ENCODE results near the gene CRACDL.

Gene CRACDL

DNA sequence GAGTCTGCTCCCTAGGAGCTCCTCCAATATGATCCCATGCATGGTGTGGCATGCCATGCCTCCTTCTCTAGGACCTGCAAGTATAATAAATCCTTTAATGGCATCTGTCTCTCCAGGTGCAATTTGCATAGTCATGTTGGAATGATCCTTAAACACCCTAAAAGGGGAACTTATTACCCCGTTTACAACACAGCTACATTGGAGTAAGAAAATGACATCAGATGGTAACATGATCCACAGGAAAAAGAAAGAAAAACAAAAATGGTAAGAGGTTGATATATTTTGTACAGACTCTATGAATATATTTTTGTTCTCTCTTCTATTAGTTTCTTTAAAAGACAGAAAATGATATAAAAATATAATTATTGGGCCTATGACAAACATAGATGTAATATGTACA, 79.0 kb downstream of the CRACDL start:
- no peak for DNase-seq (ENCODE audit: low spot score)

GRCh38 chr2:98854682-98855081, 81.3 kb downstream of the CRACDL start:
- DNase-seq (ENCODE audit: low spot score): no peak

- no peak for DNase-seq (ENCODE audit: low spot score)
Measured at GRCh38 chr2:98852932-98853331, 83.1 kb downstream of the CRACDL start.

- no peak for DNase-seq (ENCODE audit: low spot score)
Measured at GRCh38 chr2:98850074-98850473, 86.0 kb downstream of the CRACDL start.

DNA sequence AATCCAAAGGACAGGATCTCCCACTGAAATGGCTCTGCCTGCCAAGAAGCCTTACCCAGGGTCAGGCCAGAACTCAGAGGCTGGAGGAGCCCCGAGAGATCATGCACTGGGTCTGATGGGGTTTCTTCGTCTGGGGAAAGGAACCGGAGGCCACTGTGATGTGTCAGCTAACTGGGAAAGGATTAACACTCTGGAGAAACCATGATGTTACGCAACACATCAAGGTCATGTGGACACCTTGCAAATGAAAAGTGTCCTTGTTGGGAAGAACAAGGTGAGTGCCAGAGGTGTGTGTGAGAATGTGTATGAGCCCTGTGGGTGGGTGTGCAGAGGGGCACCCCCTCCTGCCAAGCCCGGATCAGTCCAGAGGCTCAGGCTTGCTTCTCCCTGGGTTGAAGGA, 86.9 kb downstream of the CRACDL start:
- no peak for DNase-seq (ENCODE audit: low spot score)

GRCh38 chr2:98847853-98848252, 88.2 kb downstream of the CRACDL start:
- DNase-seq (ENCODE audit: low spot score): no peak

- DNase-seq (ENCODE audit: low spot score): no peak
Measured at GRCh38 chr2:98846041-98846440, 90.0 kb downstream of the CRACDL start.

- DNase-seq (ENCODE audit: low spot score): no peak
Measured at GRCh38 chr2:98842136-98842535, 93.9 kb downstream of the CRACDL start.

DNA sequence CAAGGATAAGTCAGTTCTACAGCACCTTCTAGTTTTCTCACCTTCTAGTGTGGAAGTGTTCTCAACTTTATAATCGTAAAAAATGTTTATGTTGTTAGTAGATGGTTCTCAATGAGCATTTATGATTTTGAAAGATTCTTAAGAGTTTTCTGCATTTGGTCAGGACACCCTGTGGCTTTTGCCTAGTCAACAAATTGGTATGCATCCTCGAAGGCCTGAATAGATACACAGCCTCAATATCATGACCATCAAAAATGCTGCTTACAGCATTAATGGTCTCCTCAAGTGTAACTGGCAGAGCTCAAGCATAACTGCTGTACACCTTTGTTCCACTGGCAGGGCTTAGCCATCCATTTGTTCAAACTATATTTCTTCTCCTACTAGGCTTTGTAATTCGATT, 96.7 kb downstream of the CRACDL start:
- no peak for DNase-seq (ENCODE audit: low spot score)

DNA sequence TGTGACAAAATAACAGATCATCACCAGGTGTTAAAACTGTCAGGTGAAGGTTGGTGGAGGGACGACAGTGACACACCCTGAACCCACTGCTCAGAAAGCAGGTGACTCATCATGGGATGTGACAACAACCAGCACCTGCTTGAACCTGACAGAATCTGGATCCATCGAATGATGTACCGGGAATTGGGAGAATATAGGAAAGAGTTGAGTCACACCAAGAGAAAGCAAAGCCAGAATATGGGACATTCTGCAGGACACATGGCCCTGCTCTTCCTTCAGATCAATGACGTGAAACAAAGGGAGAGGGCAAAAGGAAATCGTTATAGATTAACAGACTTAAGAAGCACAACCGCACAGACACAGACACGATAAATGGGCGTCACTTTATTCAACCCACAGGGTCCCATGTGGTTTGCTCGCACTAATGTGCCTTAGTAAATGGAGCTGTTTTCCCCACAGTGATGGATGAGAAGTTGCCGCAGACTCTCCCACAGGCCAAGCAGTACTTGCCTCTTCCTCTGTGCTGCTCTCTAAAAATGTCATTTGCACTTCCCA, 100.1 kb downstream of the CRACDL start:
- DNase-seq (ENCODE audit: low spot score): peak; percentile 79

DNA sequence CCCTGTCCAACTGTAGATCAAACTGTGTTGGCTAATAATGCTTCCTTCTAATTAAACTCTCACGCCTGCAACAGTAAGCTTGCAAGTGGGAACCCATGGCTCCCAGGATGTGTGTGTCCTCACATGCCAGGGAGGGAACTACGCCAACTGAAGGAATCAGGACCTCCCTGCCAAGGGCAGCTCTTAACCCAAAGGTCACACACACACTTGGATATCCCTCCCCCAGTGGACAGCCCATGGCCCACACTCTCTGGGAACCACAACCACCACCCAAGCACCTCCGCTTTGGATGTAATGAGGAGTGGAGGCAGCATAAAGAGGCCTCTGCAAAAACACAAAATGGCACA, 102.1 kb downstream of the CRACDL start:
- DNase-seq (ENCODE audit: low spot score): no peak

DNA sequence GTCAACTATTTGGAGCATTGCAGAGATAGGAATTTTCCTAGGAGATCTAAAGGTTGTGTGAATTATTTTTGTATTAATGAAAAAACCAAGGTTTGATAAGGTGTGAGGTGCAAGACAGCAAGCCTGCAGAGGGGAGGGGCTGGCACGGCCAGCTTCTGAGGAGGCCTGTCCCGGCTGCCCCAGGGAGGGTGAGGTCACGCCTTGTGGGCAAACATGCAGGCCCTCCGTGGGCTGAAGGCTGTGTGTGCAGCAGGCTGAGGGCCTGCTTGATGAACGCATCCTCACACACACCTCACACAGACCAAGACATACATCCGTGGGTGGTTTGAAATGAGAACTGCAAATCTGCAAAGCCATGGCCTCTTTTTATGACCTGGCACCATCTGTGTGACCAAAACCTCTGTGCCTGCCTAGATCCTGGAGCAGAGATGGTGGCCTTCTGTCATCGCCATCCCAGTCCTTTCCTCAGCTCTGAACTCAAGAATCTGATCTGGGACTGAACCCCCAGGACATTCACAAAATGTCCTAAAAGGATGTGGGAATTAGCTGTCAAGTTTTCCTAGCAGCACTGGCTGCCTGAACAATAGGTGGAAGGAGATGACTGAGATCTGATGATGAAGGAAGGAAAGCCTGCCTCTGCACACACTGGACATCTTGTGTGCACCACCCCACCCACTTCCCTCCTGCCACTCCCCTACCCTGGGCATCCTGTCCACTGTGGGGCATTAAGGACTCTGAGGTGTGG, 102.7 kb downstream of the CRACDL start:
- peak; percentile 15 for DNase-seq (ENCODE audit: low spot score)

GRCh38 chr2:98832172-98832571, 103.9 kb downstream of the CRACDL start:
- no peak for DNase-seq (ENCODE audit: low spot score)

- DNase-seq (ENCODE audit: low spot score): no peak
Measured at GRCh38 chr2:98830571-98831145, 105.4 kb downstream of the CRACDL start.

GRCh38 chr2:98829581-98830270, 106.3 kb downstream of the CRACDL start:
- DNase-seq (ENCODE audit: low spot score): no peak

GRCh38 chr2:98828793-98829371, 107.1 kb downstream of the CRACDL start:
- peak; percentile 58 for DNase-seq (ENCODE audit: low spot score)

DNA sequence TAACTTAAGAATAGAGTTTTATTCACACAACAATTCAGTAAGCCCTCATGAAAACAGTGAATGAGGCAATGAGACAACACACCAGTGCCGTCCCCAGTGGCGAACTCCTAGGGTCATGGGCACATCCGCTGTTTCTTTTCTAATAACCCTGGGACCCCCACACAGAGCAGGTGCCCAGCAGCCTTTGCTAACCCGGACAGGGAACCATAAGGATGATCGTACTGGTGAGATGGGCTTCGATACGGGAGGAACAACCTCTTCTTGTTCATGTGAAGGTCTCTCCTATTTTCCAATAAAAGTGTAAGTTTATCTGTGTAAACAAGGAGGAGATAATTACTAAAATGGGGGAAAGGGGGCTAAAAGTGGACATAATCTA, 107.7 kb downstream of the CRACDL start:
- DNase-seq (ENCODE audit: low spot score): no peak

DNA sequence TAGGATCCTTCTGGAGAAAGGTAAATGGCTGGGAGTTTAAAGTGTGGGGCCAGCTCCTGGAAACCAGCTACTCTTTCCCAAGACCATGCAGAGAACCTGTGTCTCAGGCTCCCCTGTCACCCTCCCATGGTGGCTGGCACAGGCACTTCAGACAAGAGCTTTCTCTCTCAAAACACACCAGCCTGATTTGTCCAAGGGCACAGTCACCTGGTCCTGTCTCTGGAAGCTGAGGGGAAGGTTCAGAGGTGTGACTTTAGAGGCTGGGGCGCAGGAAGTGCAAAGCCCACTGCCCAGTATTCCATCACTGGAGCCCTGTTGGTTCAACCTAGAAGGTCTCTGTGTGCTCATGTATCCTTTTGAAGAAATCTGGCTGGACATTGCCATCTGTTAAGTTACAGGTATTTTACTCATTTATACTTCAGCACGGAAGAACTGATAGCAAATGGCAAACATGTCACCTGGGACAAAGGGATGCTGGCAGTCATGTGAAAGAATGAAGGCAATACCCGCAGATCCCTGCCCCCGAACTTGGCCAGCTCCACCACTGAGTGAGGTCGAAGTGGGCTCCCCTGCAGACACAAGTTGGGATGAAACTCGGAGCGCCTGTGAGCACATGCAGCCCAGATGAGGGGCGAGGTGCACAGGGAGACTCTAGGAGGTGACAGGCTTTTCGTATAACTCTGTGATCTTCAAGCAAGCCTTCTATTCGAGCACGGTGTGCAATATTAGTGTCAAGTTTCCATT, 108.2 kb downstream of the CRACDL start:
- no peak for DNase-seq (ENCODE audit: low spot score)

- DNase-seq (ENCODE audit: low spot score): no peak
Measured at GRCh38 chr2:98826856-98827255, 109.2 kb downstream of the CRACDL start.

DNA sequence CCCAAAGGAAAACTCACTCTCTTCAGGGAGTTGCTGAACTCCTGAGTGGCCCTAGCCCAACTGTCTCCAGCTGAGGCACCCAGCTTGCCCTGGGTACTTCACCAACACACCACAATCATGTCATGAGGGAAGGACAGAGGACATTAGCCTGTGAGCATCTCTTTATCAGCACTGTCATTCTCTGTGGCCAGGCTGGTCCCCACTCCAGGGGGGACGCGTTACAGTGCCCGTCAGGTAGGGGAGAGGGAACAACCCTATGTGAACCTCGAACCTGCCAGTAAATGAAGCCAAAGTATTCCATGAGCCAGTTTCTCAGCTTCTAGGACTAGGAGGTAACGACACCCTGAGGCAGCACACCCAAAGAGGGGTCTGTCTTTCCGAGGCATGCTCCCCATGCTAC, 110.2 kb downstream of the CRACDL start:
- no peak for DNase-seq (ENCODE audit: low spot score)

GRCh38 chr2:98825404-98825803, 110.6 kb downstream of the CRACDL start:
- DNase-seq (ENCODE audit: low spot score): no peak

GRCh38 chr2:98825020-98825350, 111.0 kb downstream of the CRACDL start:
- DNase-seq (ENCODE audit: low spot score): no peak
